ENCODE data around the gene LSR.

The LSR gene

DNA sequence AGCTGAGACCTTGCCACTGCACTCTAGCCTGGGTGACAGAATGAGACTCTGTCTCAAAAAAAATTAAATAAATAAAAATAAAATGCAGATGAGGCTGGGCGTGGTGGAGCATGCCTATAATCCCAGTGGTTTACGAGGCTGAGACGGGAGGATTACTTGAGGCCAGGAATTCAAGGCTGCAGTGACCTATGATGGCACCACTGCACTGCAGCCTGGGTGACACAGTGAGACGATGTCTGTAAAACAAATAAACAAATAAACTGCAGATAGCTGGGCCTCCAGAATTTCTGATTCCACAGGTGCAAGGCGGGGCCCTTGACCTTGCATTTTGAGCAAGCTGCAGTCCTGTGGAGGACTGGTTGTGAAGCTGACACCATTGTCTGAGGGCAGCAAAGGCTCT lies 40.1 kb downstream of the LSR start:
- DNase-seq, result no peak

GRCh38 chr19:35290381-35291127 lies 41.8 kb downstream of the LSR start:
- DNase-seq, result no peak

DNA sequence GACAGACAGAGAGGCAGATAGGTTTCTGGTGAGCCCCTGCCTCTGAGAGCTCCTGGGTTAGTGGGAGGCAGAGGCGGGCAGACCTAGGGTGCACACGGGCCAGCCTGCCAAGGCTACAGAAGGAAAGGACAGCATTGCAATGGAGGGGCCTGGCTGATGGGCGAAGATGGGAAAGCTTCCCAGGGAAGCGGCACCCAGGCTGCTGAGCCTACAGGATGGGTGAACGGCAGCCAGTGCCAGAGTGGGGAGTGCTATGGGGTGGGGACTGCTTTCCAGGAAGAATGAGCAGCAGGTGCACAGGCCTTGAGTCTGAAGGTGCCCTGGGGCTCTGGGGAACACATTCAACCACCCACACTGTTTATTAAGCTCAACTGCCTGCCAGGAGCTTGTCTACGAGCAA lies 42.5 kb downstream of the LSR start:
- peak; percentile 45 for DNase-seq

- no peak for DNase-seq
Observed at GRCh38 chr19:35291916-35292315, 43.1 kb downstream of the LSR start, which contains the start of gene MAG. TSS of gene MAG (plus strand) at chr19:35292161. CDS start at chr19:35295409, 3,248 bp downstream.

GRCh38 chr19:35292421-35293362 lies 43.9 kb downstream of the LSR start:
- no peak for DNase-seq

- no peak for DNase-seq
Observed at GRCh38 chr19:35293363-35293739, 44.5 kb downstream of the LSR start.

- no peak for DNase-seq
Observed at GRCh38 chr19:35293808-35294207, 45.0 kb downstream of the LSR start.

DNA sequence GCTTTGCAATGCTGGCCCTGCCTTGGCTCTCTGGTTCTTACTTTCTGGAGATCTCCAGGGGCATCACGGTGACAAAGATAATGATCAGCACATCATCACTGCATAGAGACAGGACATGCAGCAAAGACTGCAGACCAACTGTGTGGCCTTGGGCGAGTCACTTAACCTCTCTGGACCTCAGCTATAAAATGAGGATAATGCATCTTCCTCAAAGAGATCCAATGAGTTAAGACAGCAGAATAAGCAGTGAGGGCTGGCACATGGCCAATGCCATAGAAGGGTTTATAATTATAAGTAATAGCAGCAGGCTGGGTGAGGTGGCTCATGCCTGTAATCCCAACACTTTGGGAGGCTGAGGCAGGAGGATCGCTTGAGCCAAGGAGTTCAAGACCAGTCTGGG lies 45.5 kb downstream of the LSR start:
- no peak for DNase-seq

DNA sequence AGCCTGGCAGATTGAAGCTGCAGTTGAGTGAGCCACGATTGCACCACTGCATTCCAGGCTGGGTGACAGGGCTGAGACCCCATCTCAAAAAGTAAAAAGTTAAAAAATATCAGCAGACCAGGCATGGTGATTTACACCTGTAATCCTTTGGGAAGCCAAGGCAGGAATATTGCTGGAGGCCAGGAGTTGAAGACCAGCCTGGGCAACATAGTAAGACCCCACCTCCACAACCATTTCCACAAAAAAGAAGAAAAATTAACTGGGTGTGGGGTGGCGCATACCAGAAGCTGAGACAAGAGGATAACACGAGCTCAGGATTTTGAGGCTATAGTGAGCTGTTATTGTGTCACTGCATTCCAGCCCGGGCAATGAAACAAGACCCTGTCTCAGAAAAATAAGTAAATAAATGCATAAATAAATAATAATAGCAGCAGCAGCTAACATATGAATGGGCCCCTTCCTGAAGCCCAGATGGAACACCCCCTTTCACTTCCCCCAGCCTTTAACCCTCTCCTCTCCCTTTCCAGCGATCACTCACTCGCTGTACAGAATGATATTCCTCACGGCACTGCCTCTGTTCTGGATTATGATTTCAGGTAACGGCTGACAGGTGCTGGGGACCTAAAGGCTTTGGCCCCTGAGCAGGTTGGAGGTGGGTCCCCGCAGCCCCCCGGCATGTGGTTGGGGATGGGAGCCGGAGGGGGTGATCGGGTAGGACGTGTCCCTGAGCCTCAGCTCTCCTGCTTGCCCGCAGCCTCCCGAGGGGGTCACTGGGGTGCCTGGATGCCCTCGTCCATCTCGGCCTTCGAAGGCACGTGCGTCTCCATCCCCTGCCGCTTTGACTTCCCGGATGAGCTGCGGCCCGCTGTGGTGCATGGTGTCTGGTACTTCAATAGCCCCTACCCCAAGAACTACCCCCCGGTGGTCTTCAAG lies 46.3 kb downstream of the LSR start:
- no peak for DNase-seq

DNA sequence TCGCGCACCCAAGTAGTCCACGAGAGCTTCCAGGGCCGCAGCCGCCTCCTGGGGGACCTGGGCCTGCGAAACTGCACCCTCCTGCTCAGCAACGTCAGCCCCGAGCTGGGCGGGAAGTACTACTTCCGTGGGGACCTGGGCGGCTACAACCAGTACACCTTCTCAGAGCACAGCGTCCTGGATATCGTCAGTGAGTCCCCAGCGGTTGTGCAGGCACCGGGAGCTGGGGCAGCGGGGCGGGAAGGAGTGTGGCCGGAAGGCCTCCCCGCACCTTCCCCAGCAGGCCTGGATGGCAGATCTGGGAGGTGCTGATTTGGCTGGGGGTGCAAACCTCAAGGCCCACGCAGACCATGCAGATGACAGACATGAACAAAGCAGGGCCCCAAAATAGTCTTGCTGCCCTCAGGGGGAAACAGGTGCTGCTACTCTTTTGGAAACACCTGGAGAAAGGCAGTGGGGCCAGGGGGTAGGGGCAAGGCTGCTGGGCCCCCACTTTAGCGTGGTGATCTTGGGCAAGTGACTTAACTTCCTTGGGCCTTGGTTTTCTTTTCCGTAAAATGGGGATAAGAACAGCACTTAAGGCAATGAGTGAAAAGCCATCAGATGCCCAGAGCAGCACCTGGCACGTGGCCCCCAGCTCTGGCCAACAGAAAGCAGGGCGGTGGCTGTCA lies 47.1 kb downstream of the LSR start:
- DNase-seq, result no peak

DNA sequence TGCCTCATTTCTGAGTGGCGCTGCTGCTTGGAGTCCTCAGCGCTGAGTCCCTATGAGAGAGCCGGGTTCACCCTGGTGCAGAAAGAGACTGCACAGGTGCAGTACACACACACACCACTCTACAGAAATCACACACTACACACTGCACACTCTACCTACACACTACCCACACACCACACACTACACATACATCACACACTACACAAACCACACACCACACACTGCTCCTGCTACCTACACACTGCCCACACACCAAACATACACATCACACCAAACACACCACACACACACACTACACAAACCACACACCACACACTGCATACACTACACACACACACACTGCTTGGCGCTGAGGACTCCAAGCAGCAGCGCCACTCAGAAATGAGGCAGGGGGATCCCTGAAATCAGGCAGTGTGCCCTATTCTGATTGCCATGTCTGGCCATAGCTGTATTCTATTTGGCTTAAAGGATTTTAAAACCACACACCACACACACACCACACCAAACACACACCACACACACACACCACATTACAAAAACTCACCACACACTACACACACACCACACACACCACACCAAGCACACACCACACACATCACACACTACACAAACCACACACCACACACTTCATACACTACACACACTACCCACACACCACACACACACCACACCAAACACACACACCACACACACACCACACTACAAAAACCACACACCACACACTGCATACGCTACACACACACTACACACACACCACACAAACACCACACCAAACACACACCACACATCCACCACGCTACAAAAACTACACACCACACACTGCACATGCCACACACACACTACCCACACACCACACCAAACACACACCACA lies 48.1 kb downstream of the LSR start:
- DNase-seq, result no peak

GRCh38 chr19:35297515-35297848 lies 48.7 kb downstream of the LSR start:
- DNase-seq, result no peak

DNA sequence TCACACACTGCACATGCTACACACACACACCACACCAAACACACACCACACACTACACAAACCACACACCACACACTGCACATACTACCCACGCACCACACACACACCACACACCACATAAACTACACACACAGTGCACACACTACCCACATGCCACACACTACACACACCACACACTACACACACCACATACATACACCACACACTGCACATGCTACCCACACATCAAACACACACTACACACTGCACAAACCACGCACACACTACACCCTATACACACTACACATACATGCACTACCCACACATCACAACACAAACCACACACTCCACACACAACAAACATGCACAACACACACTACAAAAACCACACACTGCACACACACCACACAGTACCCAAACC lies 49.1 kb downstream of the LSR start:
- no peak for DNase-seq

- DNase-seq, result no peak
Observed at GRCh38 chr19:35298561-35298972, 49.8 kb downstream of the LSR start.

- DNase-seq, result no peak
Observed at GRCh38 chr19:35299523-35300338, 50.9 kb downstream of the LSR start.

DNA sequence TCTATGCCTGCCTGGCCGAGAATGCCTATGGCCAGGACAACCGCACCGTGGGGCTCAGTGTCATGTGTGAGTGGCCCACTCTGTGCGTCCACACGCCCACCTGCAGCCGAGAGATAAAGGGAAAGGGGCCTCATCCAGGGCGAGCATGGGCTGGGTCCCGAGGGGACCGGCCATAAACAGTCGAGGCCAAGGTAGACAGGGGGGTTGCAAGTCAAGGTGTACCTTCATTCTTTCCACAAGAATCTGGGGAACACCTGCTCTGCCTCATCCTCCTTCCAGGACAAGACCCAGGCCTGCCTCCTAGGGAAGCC lies 51.5 kb downstream of the LSR start:
- DNase-seq, result no peak

DNA sequence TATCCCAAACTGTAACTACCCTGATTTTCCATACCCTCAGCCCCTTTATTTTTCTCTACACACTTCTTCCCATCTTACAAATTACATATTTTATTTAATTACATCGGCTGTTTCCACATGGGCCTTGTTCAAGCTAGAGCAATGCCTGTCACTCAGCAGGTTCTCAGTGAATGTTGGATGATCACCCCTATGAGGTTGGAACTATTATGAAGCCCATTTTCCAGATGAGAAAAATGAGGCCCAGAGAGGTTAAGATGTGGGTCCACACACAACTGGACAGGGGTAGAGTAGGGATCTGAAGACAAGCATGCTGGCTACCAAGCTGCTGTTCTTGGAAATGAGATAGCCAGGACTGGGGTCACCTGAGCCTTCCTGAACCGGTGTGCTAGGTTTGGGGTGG lies 53.2 kb downstream of the LSR start:
- no peak for DNase-seq

- no peak for DNase-seq
Observed at GRCh38 chr19:35302446-35302845, 53.6 kb downstream of the LSR start.

- no peak for DNase-seq
Observed at GRCh38 chr19:35303357-35303915, 54.6 kb downstream of the LSR start.

DNA sequence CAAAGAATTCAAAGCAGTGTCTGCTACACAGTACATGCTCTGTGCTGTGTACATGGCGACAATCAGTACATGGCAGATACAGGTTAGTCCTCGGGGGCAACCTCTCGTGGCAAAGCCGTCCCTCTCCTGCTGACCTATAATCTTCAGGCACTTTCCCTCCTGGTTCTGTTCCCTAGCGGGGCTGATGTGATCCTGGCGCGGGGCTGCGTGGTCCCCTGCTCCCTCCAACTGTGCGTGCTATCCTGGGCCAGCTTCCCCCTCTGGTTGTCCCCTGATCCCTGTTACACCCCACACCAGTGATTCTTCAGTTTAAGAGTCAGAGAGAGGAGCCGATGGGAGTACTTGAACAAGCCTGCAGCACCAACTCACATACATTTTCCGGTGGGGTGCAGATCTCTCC lies 55.2 kb downstream of the LSR start:
- DNase-seq, result no peak
